ENCODE data around the gene KDM2A.

DNA sequence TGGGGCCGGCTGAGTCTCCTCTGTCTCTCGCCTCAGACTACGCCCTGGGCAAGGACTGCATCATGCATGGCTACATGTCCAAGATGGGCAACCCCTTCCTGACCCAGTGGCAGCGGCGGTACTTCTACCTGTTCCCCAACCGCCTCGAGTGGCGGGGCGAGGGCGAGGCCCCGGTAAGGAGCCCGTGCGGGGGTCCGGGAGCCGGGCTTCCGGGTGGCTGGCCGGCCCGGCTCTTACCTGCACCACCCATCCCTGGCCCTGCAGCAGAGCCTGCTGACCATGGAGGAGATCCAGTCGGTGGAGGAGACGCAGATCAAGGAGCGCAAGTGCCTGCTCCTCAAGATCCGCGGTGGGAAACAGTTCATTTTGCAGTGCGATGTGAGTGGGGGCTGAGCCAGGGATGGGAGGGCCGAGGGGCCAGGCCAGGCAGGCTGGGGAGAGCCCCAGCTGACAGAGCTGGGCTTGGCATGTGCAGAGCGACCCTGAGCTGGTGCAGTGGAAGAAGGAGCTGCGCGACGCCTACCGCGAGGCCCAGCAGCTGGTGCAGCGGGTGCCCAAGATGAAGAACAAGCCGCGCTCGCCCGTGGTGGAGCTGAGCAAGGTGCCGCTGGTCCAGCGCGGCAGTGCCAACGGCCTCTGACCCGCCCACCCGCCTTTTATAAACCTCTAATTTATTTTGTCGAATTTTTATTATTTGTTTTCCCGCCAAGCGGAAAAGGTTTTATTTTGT lies 165.9 kb downstream of the KDM2A start:
- TF ChIP-seq, protein P1, sequence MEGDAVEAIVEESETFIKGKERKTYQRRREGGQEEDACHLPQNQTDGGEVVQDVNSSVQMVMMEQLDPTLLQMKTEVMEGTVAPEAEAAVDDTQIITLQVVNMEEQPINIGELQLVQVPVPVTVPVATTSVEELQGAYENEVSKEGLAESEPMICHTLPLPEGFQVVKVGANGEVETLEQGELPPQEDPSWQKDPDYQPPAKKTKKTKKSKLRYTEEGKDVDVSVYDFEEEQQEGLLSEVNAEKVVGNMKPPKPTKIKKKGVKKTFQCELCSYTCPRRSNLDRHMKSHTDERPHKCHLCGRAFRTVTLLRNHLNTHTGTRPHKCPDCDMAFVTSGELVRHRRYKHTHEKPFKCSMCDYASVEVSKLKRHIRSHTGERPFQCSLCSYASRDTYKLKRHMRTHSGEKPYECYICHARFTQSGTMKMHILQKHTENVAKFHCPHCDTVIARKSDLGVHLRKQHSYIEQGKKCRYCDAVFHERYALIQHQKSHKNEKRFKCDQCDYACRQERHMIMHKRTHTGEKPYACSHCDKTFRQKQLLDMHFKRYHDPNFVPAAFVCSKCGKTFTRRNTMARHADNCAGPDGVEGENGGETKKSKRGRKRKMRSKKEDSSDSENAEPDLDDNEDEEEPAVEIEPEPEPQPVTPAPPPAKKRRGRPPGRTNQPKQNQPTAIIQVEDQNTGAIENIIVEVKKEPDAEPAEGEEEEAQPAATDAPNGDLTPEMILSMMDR (IDR thresholded peaks at IDR 0.05; ENCODE audit: insufficient read depth, low read length) = no peak
- TF ChIP-seq GABPA (IDR thresholded peaks at IDR 0.05; ENCODE audit: low read depth) = no peak

All from HL-60 (cell line).